HG03521 (cell line): ENCODE results near the gene TENT5C.

Experiments used
- ATAC-seq: cut with Tn5 transposase; IDR thresholded peaks from one replicate; pipeline ENCODE4 v1.9.1; 2021; ENCODE audit warnings: mild to moderate bottlenecking, moderate library complexity; ENCODE audit not compliant: unreplicated experiment

TENT5C gene

GRCh38 chr1:117653195-117653594 lies 47.3 kb downstream of the TENT5C start:
- ATAC-seq = no peak

DNA sequence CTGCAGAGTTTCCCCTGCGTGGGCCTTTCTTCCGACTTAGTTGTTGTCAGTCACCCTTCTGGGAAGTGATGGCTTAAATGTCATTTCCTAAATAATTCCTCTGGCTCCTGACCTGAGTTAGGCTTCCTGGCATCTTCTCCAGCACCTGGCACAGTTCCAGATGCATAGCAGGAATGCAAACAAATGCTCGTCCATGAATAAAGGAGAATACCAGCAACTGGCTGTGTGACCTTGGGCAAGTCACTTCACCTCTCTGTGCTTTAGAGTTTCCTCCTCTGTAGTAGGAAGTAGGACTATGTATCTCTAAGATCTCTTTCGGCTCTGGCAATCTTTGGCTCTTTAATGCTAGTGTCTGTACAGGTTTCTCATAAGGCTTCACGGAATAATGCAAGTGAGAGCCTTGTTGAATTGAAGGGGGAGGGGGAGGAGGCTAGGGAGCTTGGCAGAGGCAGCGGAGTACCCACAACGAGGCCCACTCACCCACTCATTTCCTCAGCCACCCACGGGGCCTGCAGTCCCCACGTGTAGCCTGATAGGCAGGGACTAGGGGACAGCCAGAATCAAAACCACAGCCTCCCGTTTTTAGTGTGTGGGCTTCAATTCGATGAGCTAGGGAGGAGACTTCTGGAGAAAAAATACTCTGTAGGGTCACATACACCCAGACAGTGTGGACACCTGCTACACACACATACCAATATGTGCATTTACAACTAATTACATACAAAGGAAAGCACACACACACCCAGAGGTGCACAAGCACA lies 48.1 kb downstream of the TENT5C start:
- peak; percentile 7 for ATAC-seq

GRCh38 chr1:117654493-117655219 lies 48.8 kb downstream of the TENT5C start:
- ATAC-seq = peak; percentile 81

DNA sequence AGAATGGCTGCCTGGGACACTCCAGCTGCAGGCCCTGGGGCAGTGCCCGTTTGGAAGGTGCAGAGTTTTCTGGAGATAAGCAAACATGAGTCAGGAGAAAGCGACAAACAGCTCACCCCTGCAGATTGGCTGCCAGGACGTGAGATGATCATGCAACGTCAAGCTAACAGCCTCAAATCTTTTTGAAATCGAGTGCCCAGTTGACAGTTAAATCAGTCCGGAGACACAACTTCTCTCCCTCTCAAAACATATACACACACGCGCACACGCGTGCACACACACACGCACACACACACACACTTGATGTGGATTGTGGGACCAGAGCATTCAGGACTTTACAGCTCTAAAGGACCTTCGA lies 49.4 kb downstream of the TENT5C start:
- ATAC-seq = no peak

DNA sequence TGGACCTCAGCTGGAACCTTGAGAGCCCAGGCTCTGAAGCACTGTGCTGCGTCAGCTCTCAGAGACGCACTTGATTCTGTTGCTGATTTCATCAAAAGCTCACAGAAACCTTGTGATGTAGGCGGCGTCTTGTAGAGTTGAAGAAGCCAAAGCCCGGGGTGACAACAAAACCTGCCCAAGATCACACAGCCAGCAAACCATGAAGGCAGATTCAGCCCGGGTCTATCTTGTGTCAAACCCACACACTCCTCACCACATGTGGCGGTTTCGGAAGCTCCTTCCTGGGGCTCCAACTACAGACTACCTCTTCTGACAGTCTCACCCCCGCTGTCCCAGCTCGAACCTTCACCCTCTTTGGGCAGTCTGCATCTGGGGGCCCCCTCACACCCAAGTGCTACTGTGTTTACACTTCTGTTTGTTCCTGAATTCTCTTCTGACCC lies 50.4 kb downstream of the TENT5C start:
- peak; percentile 41 for ATAC-seq

- ATAC-seq = no peak
These were observed 51.2 kb downstream of the TENT5C start for GRCh38 chr1:117657031-117657430.

GRCh38 chr1:117657949-117658660 lies 52.3 kb downstream of the TENT5C start:
- ATAC-seq = no peak

GRCh38 chr1:117658676-117659075 lies 52.8 kb downstream of the TENT5C start:
- ATAC-seq = no peak

DNA sequence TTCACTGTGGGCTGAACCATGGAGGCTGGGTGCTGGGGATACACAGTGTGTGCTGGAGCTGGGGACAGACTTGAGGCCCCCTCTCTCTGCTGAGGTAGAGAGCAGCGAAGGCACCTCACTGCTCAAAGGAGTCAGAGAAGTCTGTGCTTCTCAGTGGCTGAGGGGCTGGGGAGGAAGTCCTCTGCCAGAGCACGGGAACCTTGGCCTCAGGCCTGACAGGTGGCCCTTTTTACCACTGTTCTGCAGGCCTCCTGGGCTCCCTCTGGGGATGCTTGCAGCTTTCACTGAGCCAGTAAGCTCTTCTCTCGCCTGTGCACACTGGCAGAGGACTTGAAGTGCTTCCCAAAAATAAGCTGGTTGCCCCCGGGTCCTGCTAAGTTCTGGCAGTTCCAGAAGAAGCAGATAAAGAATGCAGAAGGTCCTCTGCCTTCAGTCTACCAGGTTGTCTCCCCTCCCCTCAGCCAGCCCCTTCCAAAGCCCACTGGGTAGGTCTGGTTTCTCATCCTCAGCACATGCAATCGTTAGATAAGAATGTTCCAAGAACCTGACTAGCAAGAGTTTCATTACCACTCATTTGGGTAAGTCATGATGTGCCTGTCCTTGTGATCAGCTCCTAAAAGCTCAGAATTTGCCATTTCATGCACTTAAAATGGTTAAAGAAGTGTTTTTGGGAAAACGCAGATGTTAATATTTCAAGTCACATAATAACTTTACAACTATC lies 53.9 kb downstream of the TENT5C start:
- no peak for ATAC-seq

- ATAC-seq = no peak
These were observed 54.6 kb downstream of the TENT5C start for GRCh38 chr1:117660271-117660965.

DNA sequence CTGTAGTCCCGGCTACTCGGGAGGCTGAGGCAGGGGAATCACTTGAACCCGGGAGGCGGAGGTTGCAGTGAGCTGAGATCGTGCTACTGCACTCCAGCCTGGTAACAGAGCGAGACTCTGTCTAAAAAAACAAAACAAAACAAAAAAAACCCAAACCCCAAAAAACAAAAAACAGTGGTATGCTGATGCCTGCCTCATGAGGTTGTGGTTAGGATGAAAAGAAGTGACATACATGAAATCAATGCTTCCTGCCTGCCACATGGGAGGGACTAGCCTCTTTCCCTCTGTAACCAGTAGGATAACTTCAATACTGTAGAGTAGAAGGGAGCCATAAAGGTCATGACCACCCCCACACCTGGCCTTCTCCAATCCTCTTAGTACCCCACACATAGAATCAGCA lies 55.2 kb downstream of the TENT5C start:
- ATAC-seq = no peak

GRCh38 chr1:117662667-117663066 lies 56.8 kb downstream of the TENT5C start:
- ATAC-seq = no peak

GRCh38 chr1:117663156-117663902 lies 57.5 kb downstream of the TENT5C start:
- ATAC-seq = no peak

- ATAC-seq = peak; percentile 95
These were observed 58.5 kb downstream of the TENT5C start for GRCh38 chr1:117664314-117664713.

GRCh38 chr1:117665556-117666270 lies 59.9 kb downstream of the TENT5C start:
- no peak for ATAC-seq

- ATAC-seq = no peak
These were observed 63.7 kb downstream of the TENT5C start for GRCh38 chr1:117669572-117669971.

DNA sequence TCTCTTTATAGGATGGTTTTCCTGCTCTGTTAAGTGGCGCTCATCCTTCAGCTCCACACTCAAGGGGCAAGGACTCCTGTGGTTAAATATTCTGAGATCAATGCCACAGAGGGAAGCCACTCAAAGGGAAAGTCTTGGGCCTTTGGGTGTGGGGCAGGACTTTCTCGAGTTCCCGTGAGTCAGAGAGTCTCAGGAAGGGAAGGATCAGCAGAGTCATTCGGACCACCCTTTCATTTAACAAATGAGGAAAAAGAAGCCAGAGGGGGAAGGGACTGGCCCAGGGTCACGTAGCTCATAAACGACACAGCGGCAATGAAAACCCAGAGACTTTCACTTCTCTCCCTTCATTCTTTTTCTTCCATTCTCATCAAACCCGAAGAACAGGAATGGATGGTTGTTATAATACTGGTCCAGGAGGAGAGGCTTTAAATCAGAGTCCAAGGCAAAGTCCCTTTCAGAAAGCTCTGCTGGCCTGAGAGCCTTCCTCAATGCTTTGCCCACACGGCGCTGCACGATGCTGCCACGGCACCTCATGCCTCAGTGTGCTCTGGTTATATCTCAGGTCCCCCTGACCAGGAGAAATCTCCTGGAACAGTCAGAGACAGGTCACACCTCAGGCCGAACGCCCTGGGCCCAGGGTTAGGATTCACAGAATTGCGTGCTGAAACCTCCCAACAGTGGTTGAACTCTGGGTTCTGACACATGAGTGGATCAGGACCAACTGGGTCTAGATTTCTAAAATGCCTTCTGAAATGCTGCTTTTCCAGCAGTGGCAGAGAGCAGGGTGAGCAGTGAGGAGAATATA lies 65.3 kb downstream of the TENT5C start:
- no peak for ATAC-seq

GRCh38 chr1:117671781-117672501 lies 66.1 kb downstream of the TENT5C start:
- ATAC-seq = no peak
